Right atrium auricular region (tissue), 2 donors: ENCODE data around the gene NKAIN4. TPM values are rescaled to one million over a fixed set of nuclear protein-coding genes. Genes with fewer than 3 reads are reported as not detected.

Source experiments
- DNase-seq: peaks from one replicate; pipeline ENCODE4 v3.0.0-alpha.2; 2019; ENCODE audit warnings: low spot score
- H3K27ac ChIP-seq, 2 donors: fragments of 200-600 bp; sonication (generic); 1 replicate in 1 of 2; 2 replicates in 1 of 2; pipeline ENCODE4 v1.5.1; 2016 to 2019
- H3K27me3 ChIP-seq, 2 donors: fragments of 200-600 bp; sonication (generic); one replicate each; pipeline versions ENCODE4 v1.5.1 to v1.6.0; 2017 to 2019
- H3K36me3 ChIP-seq: fragments of 200-600 bp; sonication (generic); one replicate; pipeline ENCODE4 v1.5.1; 2016
- H3K4me1 ChIP-seq, 2 donors: fragments of 200-600 bp; sonication (generic); one replicate each; pipeline versions ENCODE4 v1.5.1 to v1.6.0; 2017 to 2019
- H3K4me3 ChIP-seq, 2 donors: fragments of 200-600 bp; sonication (generic); 1 replicate in 1 of 2; 2 replicates in 1 of 2; pipeline ENCODE4 v1.5.1; 2017 to 2019; ENCODE audit warnings: mild to moderate bottlenecking in 1 of 2, moderate library complexity in 1 of 2
- H3K9me3 ChIP-seq, 2 donors: fragments of 200-600 bp; sonication (generic); one replicate each; pipeline ENCODE4 v1.5.1; 2019
- CTCF ChIP-seq, 2 donors: fragments of 200-600 bp; sonication (generic); IDR thresholded peaks; one replicate each; pipeline ENCODE4 v1.5.1; 2019; ENCODE audit warnings: antibody characterized with exemption in 2 of 2
- total RNA-seq, 2 donors: library from RNA; depleted of rRNA; stranded (reverse); fragments of >200 nt; gene quantifications; one replicate each; pipeline ENCODE4 v1.1.0, GENCODE V29; 2016

Gene NKAIN4
- total RNA-seq, 2 donors from 2014 or later: not detected

GRCh38 chr20:63261060-63261794 is 7.0 kb upstream of the NKAIN4 start:
- no peak for DNase-seq
- H3K27me3 ChIP-seq: no peaks in the 10 kb centered on the region
- no peak overlapping the region for H3K27ac ChIP-seq
- no peak for TF ChIP-seq CTCF (IDR thresholded peaks at IDR 0.05)
- no peaks in the 10 kb centered on the region for H3K4me1 ChIP-seq
- no peaks in the 10 kb centered on the region for H3K36me3 ChIP-seq
- H3K9me3 ChIP-seq: no peaks in the 10 kb centered on the region
- no peak overlapping the region for H3K4me3 ChIP-seq

- no peak overlapping the region for H3K27ac ChIP-seq
- no peaks in the 10 kb centered on the region for H3K9me3 ChIP-seq
- H3K4me1 ChIP-seq: no peaks in the 10 kb centered on the region
- peaks cover 0 to under 1% of the 10 kb centered on the region in 2 donors for H3K27me3 ChIP-seq
- DNase-seq: no peak
- no peaks in the 10 kb centered on the region for H3K36me3 ChIP-seq
- H3K4me3 ChIP-seq: no peak overlapping the region
- TF ChIP-seq CTCF (IDR thresholded peaks at IDR 0.05): no peak
These were observed 6.3 kb upstream of the NKAIN4 start for GRCh38 chr20:63260521-63260920.

GRCh38 chr20:63259734-63260460 is 5.6 kb upstream of the NKAIN4 start:
- Histone ChIP-seq H3K27ac (no peak overlapping the region), H3K4me3 (no peak overlapping the region), H3K9me3 (no peaks in the 10 kb centered on the region), H3K36me3 (no peaks in the 10 kb centered on the region), H3K4me1 (no peaks in the 10 kb centered on the region), H3K27me3 (peaks cover 2 to 6% of the 10 kb centered on the region in 2 donors)
- no peak for DNase-seq
- TF ChIP-seq CTCF (IDR thresholded peaks at IDR 0.05): no peak

- Histone ChIP-seq H3K27me3 (peaks cover 5 to 18% of the 10 kb centered on the region in 2 donors), H3K4me1 (peaks cover 0 to 10% of the 10 kb centered on the region in 2 donors), H3K9me3 (no peaks in the 10 kb centered on the region), H3K36me3 (no peaks in the 10 kb centered on the region), H3K4me3 (no peak overlapping the region), H3K27ac (no peak overlapping the region)
- DNase-seq: no peak
- no peak for TF ChIP-seq CTCF (IDR thresholded peaks at IDR 0.05)
These were observed 4.5 kb upstream of the NKAIN4 start for GRCh38 chr20:63258781-63259180.

- DNase-seq: no peak
- no peak for TF ChIP-seq CTCF (IDR thresholded peaks at IDR 0.05)
- Histone ChIP-seq H3K36me3 (no peaks in the 10 kb centered on the region), H3K9me3 (no peaks in the 10 kb centered on the region), H3K27ac (no peak overlapping the region), H3K4me3 (no peak overlapping the region), H3K27me3 (peaks cover 5 to 24% of the 10 kb centered on the region in 2 donors), H3K4me1 (peaks cover 0 to 20% of the 10 kb centered on the region in 2 donors)
These were observed 3.4 kb upstream of the NKAIN4 start for GRCh38 chr20:63257629-63258028.
